Tibial artery (tissue), 4 donors: ENCODE measurements around the gene C19orf44.
A peak's percentile ranks its signal among the peaks of the same experiment; 100 is the strongest.
"Not testable (repeated sequence)": the region's sequence is repeated elsewhere in the genome, so short reads cannot be mapped to it uniquely, and the experiment has no call there.

ENCODE experiments used
- DNase-seq, 2 donors: peaks; one replicate each; pipeline ENCODE4 v3.0.0-alpha.2; 2019
- H3K27ac ChIP-seq, 2 donors: fragments of 200-600 bp; sonication (generic) in 1 of 2; 1 replicate in 1 of 2; 2 replicates in 1 of 2; pipeline ENCODE4 v1.5.1; 2018 to 2019; ENCODE audit warnings: mild to moderate bottlenecking in 1 of 2
- H3K27me3 ChIP-seq, 2 donors: fragments of 200-600 bp; sonication (generic) in 1 of 2; one replicate each; pipeline versions ENCODE4 v1.5.1 to v1.6.0; 2016 to 2019
- H3K36me3 ChIP-seq, 3 donors: fragments of 200-600 bp; sonication (generic) in 2 of 3; one replicate each; pipeline ENCODE4 v1.5.1; 2016 to 2019; ENCODE audit warnings: mild to moderate bottlenecking in 2 of 3
- H3K4me1 ChIP-seq, 4 donors: fragments of 200-600 bp; sonication (generic) in 2 of 4; 1 replicate in 3 of 4; 2 replicates in 1 of 4; pipeline ENCODE4 v1.5.1; 2016 to 2019
- H3K4me3 ChIP-seq, 2 donors: fragments of 200-600 bp; sonication (generic) in 1 of 2; 1 replicate in 1 of 2; 2 replicates in 1 of 2; pipeline ENCODE4 v1.5.1; 2018 to 2019; ENCODE audit warnings: mild to moderate bottlenecking in 2 of 2
- H3K9me3 ChIP-seq, 3 donors: fragments of 200-600 bp; sonication (generic) in 1 of 3; one replicate each; pipeline ENCODE4 v1.5.1; 2016 to 2019
- intact Hi-C: fragments of 100-400 bp; cut with DNase I; formaldehyde crosslinking; loops from one replicate; pipeline ENCODE4 v1.15.0; 2023; ENCODE audit warnings: low total_unique reads
- TF ChIP-seq, protein P1 (sequence below), 2 experiments: fragments of 200-600 bp in 1 of 2; fragments of 450-650 bp in 1 of 2; IDR thresholded peaks; one replicate each; pipeline ENCODE4 v1.5.1; 2017 to 2019; ENCODE audit warnings: antibody characterized with exemption in 2 of 2, mild to moderate bottlenecking in 1 of 2, moderate library complexity in 1 of 2

C19orf44 gene

DNA sequence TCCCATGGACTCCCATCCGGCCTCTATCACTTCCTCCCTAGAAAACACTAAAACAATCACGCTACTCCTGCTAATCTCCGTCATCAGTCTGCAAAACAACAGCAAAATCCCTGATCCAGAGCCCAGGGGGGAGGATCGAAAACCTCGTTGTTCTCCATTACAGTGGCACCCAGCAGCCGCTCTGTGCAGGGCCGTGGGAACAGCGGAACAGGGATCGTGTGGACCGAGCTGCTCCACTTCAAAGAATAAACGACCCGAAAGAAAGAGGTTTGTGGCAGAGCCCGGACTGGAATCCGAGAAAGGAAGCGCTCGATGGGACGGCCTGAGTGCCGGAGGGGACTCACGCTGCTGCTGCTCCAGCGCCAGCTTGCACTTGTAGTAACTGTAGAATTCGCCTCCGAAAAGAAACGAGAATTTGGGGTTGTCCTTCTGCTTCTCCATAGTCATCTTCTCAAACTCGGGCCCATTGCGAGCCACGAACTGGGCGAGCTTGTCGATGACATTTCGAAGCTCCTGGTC is 45.4 kb downstream of the C19orf44 start:
- H3K27ac ChIP-seq: peak overlapping the region; percentile 89 to 92
- peaks cover 0 to 49% (median 34%) of the 10 kb centered on the region in 4 donors for H3K4me1 ChIP-seq
- no peaks in the 10 kb centered on the region for H3K9me3 ChIP-seq
- peak overlapping the region; percentile 78 to 82 for H3K4me3 ChIP-seq
- TF ChIP-seq, protein P1, sequence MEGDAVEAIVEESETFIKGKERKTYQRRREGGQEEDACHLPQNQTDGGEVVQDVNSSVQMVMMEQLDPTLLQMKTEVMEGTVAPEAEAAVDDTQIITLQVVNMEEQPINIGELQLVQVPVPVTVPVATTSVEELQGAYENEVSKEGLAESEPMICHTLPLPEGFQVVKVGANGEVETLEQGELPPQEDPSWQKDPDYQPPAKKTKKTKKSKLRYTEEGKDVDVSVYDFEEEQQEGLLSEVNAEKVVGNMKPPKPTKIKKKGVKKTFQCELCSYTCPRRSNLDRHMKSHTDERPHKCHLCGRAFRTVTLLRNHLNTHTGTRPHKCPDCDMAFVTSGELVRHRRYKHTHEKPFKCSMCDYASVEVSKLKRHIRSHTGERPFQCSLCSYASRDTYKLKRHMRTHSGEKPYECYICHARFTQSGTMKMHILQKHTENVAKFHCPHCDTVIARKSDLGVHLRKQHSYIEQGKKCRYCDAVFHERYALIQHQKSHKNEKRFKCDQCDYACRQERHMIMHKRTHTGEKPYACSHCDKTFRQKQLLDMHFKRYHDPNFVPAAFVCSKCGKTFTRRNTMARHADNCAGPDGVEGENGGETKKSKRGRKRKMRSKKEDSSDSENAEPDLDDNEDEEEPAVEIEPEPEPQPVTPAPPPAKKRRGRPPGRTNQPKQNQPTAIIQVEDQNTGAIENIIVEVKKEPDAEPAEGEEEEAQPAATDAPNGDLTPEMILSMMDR (IDR thresholded peaks at IDR 0.05): no peak
- no peak for DNase-seq
- intact Hi-C loops: no loop called here
- peaks cover 4 to 39% (median 20%) of the 10 kb centered on the region in 3 donors for H3K36me3 ChIP-seq
- no peaks in the 10 kb centered on the region for H3K27me3 ChIP-seq

DNA sequence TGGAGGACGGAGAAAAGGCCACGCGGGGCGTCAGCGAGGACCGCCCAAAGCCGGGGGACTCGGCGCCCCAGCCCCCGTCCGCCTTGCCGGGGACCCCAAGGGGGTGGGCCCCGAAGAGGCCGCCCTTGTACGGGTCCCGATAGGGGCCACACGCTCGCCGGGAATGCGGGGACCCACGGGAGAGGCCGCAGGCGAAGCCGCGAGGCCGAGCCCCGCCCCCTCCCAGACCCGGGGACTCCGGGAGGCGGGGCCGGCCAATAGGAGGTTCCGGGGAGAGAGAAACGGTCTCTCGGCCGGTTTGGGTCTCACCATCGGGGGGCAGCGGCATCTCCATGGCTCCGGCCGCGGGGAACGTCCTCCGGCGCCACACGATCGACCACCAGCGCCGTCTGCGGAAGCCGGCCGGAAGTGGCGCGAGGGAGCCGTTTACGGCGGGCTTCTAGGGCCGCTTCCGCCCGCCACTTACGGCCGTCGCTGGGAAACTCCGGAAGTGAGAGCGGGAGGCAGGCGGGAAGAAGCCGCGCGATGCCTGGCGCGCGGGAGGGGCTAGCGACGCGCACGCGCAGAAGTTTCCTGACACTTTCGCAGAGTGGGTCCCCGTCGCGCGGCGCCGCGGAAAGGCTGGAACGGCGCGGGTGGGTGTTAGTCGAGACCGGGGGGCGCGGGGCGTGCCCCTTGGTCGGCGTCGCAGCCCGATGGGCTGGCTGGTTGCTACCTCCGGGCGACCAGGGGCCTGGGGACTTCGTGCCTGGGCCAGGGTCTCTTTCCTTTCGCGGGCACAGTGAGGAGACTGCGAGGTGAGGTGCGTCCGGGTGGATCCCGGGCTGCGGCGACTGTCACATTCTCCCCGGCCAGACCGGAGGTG is 46.1 kb downstream of the C19orf44 start, which contains the start of gene CHERP:
TSS of gene CHERP (minus strand) at position 393 of the 865 bp plus-strand sequence. CDS start at position 334, 59 bp downstream.
- peak within 1 kb of the TSS; percentile 89 to 92 for H3K27ac ChIP-seq
- TF ChIP-seq, protein P1 (IDR thresholded peaks at IDR 0.05): no peak
- intact Hi-C loops: no loop called here
- no peaks in the 10 kb centered on the region for H3K9me3 ChIP-seq
- DNase-seq: peak; percentile 89 to 96
- peaks cover 0 to 49% (median 34%) of the 10 kb centered on the region in 4 donors for H3K4me1 ChIP-seq
- H3K36me3 ChIP-seq: peaks cover 2 to 32% (median 16%) of the 10 kb centered on the region in 3 donors
- H3K4me3 ChIP-seq: peak within 1 kb of the TSS; percentile 78 to 82
- no peaks in the 10 kb centered on the region for H3K27me3 ChIP-seq

DNA sequence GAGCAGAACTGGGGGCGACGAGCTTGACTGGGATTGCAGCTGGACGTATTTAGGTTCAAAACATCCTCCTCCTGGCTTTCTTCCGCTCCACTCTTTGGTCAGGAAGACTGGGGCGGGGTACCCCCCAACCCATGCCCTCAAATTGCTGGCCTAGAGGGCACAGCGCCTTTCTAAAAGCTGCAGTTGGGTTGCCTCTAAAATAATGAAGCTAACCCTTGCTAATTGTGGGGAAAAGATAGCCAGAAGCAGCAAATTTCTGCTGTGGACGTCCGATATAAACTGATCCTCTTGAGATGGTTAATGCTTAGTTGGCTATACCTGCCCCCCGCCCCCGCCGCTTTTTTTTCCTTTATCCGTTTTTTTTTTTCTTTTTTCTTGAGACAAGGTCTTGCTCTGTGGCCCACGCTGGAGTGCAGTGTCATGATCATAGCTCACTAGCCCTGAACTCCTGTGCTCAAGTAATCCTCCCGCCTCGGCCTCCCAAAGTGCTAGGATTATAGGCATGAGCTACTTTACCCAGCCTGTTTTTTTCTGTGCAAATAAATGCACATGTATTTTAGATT is 46.8 kb downstream of the C19orf44 start:
- DNase-seq: no peak
- intact Hi-C loops: no loop called here
- Histone ChIP-seq H3K4me3 (peak overlapping the region; percentile 78 to 82), H3K4me1 (peaks cover 0 to 49% (median 34%) of the 10 kb centered on the region in 4 donors), H3K9me3 (no peaks in the 10 kb centered on the region), H3K27ac (peak overlapping the region; percentile 89 to 92), H3K36me3 (peaks cover 0 to 25% (median 8%) of the 10 kb centered on the region in 3 donors), H3K27me3 (no peaks in the 10 kb centered on the region)
- TF ChIP-seq, protein P1 (IDR thresholded peaks at IDR 0.05): no peak

DNA sequence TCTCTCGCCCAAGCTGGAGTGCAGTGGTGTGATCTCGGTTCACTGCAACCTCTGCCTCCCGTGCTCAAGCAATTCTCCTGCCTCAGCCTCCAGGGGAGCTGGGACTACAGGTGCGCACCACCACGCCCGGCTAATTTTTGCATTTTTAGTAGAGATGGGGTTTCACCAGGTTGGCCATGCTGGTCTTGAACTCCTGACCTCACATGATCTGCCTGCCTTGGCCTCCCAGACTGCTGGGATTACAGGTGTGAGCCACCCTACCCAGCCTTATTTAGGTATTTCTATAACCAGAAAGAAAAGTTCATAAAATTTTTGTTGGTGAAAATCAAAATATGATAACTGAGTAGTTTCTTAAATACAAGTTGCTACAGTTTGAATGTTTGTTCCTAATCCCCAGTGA is 47.5 kb downstream of the C19orf44 start:
- H3K9me3 ChIP-seq, DNase-seq, H3K27me3 ChIP-seq, intact Hi-C loops: not testable (repeated sequence)
- H3K27ac ChIP-seq: peak overlapping the region in 1 of 2 donors; percentile 92
- peaks cover 0 to 44% (median 34%) of the 10 kb centered on the region in 4 donors for H3K4me1 ChIP-seq
- H3K36me3 ChIP-seq: peaks cover 0 to 18% (median 1%) of the 10 kb centered on the region in 3 donors
- H3K4me3 ChIP-seq: peak overlapping the region in 1 of 2 donors; percentile 82

DNA sequence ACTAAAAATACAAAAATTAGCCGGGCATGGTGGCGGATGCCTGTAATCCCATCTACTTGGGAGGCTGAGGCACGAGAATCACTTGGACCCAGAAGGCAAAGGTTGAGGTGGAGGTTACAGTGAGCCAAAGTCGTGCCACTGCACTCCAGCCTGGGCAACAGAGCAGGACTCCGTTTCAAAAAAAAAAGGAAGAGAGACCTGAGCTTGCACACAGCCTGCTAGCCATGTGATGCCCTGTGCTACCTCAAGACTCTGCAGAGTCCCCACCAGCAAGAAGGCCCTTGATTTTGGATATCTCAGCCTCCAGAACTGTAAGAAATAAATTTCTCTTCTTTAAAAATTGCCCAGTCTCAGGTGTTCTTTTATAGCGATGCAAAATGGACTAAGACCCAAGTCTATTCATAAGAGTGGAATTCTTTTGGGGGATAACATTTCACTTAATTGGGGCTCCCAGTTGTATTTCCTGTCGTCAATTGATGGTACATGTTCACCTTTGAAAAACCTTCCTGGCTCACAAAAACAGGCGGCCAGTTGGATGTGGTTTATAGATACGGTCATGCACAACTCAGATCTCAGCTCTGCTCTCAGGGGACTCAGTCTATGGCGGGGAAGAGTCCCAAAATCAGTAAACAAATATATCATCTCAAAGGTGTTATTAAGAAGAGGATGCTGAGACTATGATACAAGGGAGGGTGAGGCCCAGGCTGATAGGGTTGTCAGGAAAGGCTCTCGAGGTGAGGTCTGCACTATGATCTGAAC is 48.5 kb downstream of the C19orf44 start:
- TF ChIP-seq, protein P1 (IDR thresholded peaks at IDR 0.05): no peak
- H3K4me3 ChIP-seq: no peak overlapping the region

More for the DNA sequence above, 48.5 kb downstream of the C19orf44 start:
- H3K4me1 ChIP-seq: peaks cover 0 to 38% (median 31%) of the 10 kb centered on the region in 4 donors
- H3K27ac ChIP-seq: no peak overlapping the region
- intact Hi-C loops: no loop called here
- H3K36me3 ChIP-seq: peaks cover 0 to 13% (median 0%) of the 10 kb centered on the region in 3 donors
- no peak for DNase-seq
- H3K27me3 ChIP-seq: no peaks in the 10 kb centered on the region
- no peaks in the 10 kb centered on the region for H3K9me3 ChIP-seq
